ENCODE measurements around the gene NRXN3.

NRXN3 gene

DNA sequence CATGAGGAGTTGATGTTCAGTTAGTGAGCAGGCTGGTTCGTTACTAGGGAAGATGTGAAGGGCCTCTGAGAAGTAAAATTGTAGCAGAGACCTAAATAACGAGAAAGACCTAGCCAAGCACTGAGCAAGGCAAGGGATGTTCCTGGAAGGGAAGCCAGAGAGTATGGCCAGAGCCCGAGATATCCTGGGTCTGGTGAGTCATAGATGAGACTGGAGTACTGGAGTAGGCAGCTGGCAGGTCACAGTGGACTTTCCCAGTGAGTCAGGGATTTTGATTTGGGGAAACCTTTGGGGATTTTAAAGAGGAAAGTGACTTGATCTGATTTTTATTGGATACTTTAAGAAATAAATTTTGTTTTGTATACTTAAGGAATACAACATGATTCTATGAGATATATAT is 1672.1 kb downstream of the NRXN3 start:
- Histone ChIP-seq H3K36me3 (peaks cover 0 to 5% (median 0%) of the 10 kb centered on the region in 11 experiments; a peak in 2 of 22 replicates), H3K9ac (no peak overlapping the region), H3K4me1 (peaks cover 0 to 48% (median 32%) of the 10 kb centered on the region in 10 experiments; a peak in 15 of 20 replicates), H3K27ac (no peak overlapping the region), H3K9me3 (replicated peaks in 1 of 11) (peaks cover 0 to 57% (median 39%) of the 10 kb centered on the region in 11 experiments; a peak in 16 of 22 replicates), H3K4me2 (peak overlapping the region in 4 of 11 experiments; percentile 15 to 67 (median 38); a peak in 3 of 22 replicates), H4K20me1 (no peaks in the 10 kb centered on the region), H3K4me3 (no peak overlapping the region), H3K27me3 (no peaks in the 10 kb centered on the region)
- TF ChIP-seq Cebpa-rat (IDR thresholded peaks at IDR 0.05): no peak

DNA sequence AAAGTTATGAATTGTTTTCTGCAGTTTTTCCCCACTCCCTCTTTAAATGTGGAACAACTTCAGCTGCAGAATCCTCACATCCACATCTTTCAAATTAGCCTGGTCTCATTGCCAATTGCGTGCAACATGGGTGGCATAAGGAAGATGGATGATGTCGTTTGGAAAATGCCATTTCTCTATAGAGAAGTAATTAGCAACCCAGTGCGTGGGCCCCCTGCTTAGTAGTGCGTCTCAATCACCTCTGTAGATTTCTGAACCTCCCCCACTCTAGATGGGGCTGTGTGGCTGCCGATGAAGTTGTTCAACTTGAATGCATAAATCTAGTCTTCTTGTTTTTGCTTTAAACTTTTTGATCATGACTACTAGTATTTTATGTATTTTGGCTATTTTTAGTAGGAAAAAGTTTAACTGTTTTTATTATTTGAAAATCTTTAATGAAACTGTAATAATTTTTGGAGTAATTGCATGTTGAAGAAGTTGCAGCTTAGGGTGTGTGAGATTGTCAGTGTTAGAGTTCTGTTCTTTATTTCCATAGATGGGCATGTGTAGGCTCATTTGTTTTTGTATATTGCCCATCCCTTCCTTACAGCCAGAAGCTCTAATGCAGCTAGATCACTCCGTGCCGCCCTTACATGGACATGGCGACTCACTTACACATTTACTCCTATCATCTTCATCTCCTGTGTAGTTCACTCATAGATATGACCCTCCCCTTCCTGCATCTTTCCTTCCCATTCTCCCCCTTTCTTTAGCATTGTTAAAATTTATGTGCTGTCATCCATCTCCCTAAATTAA is 1683.0 kb downstream of the NRXN3 start:
- Histone ChIP-seq H3K4me3 (no peak overlapping the region), H3K27ac (no peak overlapping the region), H3K9me3 (replicated peaks in 1 of 11) (peaks cover 0 to 24% (median 7%) of the 10 kb centered on the region in 11 experiments; a peak in 9 of 22 replicates), H3K27me3 (no peaks in the 10 kb centered on the region), H4K20me1 (no peaks in the 10 kb centered on the region), H3K36me3 (no peaks in the 10 kb centered on the region), H3K9ac (no peak overlapping the region), H3K4me2 (no peak overlapping the region), H3K4me1 (no peaks in the 10 kb centered on the region)
- no peak for TF ChIP-seq Cebpa-rat (IDR thresholded peaks at IDR 0.05)

GRCh38 chr14:79855789-79856188 is 1685.6 kb downstream of the NRXN3 start:
- Histone ChIP-seq H3K4me3 (no peak overlapping the region), H3K4me2 (no peak overlapping the region), H3K9me3 (replicated peaks in 1 of 11) (peaks cover 0 to 9% (median 0%) of the 10 kb centered on the region in 11 experiments; a peak in 4 of 22 replicates), H3K27ac (no peak overlapping the region), H3K4me1 (no peaks in the 10 kb centered on the region), H3K27me3 (no peaks in the 10 kb centered on the region), H3K9ac (no peak overlapping the region), H3K36me3 (no peaks in the 10 kb centered on the region), H4K20me1 (no peaks in the 10 kb centered on the region)
- TF ChIP-seq Cebpa-rat (IDR thresholded peaks at IDR 0.05): no peak

DNA sequence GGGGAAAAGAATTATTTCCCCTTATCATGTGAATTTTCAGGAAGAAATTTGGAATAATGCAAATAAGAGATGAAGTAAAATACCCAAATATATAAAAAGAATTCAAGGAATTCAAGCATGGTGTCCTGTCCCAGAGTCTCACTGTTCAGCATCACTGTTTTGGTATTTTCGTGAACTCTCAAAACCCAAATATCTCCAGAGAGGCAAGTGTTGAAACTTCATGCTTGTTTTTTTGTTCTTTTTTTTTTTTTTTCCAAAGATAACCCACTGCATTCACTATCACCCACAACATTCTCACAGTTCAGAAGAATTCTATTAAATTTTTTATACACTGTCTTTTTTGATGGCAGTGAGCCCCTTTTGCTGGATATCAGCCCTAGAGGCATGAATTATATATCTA is 1686.2 kb downstream of the NRXN3 start:
- no peak for TF ChIP-seq Cebpa-rat (IDR thresholded peaks at IDR 0.05)
- H3K27me3 ChIP-seq: no peaks in the 10 kb centered on the region
- H3K4me2 ChIP-seq: no peak overlapping the region
- H3K36me3 ChIP-seq: no peaks in the 10 kb centered on the region
- no peak overlapping the region for H3K9ac ChIP-seq
- no peak overlapping the region for H3K4me3 ChIP-seq
- H3K4me1 ChIP-seq: no peaks in the 10 kb centered on the region
- H3K27ac ChIP-seq: no peak overlapping the region
- H3K9me3 ChIP-seq (replicated peaks in 1 of 11): peaks cover under 1 to 13% (median 5%) of the 10 kb centered on the region in 11 experiments; a peak in 18 of 22 replicates
- H4K20me1 ChIP-seq: no peaks in the 10 kb centered on the region

DNA sequence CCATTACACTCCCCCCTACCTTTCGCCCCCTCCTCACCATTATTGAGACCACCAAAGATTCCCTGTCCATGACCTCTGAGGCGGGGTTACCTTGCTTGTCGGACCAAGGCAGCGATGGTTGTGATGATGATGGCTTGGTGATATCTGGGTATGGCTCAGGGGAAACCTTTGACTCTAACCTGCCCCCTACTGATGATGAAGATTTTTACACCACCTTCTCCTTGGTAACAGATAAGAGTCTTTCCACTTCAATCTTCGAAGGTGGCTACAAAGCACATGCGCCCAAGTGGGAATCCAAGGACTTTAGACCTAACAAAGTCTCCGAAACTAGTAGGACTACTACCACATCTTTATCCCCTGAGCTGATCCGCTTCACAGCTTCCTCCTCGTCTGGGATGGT is 1690.9 kb downstream of the NRXN3 start:
- no peaks in the 10 kb centered on the region for H3K36me3 ChIP-seq
- no peaks in the 10 kb centered on the region for H3K27me3 ChIP-seq
- 0 out of 20 replicates have a peak, but pooled peaks cover 0 to 4% (median 0%) of the 10 kb centered on the region in 10 experiments for H3K4me1 ChIP-seq
- TF ChIP-seq Cebpa-rat (IDR thresholded peaks at IDR 0.05): no peak
- no peak overlapping the region for H3K4me3 ChIP-seq
- no peak overlapping the region for H3K4me2 ChIP-seq
- peaks cover 8 to 36% (median 23%) of the 10 kb centered on the region in 11 experiments; a peak in 21 of 22 replicates for H3K9me3 ChIP-seq (replicated peaks in 1 of 11)
- no peak overlapping the region for H3K27ac ChIP-seq
- no peaks in the 10 kb centered on the region for H4K20me1 ChIP-seq
- H3K9ac ChIP-seq: no peak overlapping the region

- H3K36me3 ChIP-seq: no peaks in the 10 kb centered on the region
- H3K4me2 ChIP-seq: no peak overlapping the region
- peaks cover 8 to 36% (median 23%) of the 10 kb centered on the region in 11 experiments; a peak in 21 of 22 replicates for H3K9me3 ChIP-seq (replicated peaks in 1 of 11)
- H3K27me3 ChIP-seq: no peaks in the 10 kb centered on the region
- H3K4me1 ChIP-seq: peaks cover 0 to 7% (median 3%) of the 10 kb centered on the region in 10 experiments; a peak in 11 of 20 replicates
- H4K20me1 ChIP-seq: no peaks in the 10 kb centered on the region
- H3K4me3 ChIP-seq: no peak overlapping the region
- no peak for TF ChIP-seq Cebpa-rat (IDR thresholded peaks at IDR 0.05)
- H3K9ac ChIP-seq: no peak overlapping the region
- H3K27ac ChIP-seq: no peak overlapping the region
Observed at GRCh38 chr14:79862045-79862444, 1691.9 kb downstream of the NRXN3 start.

DNA sequence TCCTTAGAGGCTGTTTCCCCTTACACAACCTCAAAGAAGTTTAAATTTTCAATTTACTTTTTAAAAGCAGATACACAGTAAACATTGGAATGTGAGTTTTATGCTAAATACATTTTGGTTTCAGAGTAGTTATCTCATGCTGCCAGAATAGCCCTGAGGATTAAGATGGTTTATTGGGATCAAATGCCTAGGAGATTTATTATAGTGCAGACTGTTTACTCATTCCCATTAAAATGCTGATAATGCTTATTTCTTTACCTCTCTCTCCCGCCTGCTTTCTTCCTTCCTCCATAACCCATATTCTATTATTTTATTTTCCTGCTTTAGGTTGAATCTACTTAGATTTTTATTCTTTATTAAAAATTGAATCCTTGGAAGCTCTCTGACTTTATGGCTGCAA is 1701.0 kb downstream of the NRXN3 start:
- no peak overlapping the region for H3K4me3 ChIP-seq
- no peak for TF ChIP-seq Cebpa-rat (IDR thresholded peaks at IDR 0.05)
- H3K9ac ChIP-seq: no peak overlapping the region
- H3K27ac ChIP-seq: no peak overlapping the region
- no peak overlapping the region for H3K4me2 ChIP-seq
- H4K20me1 ChIP-seq: no peaks in the 10 kb centered on the region
- peaks cover 0 to 22% (median 14%) of the 10 kb centered on the region in 10 experiments; a peak in 15 of 20 replicates for H3K4me1 ChIP-seq
- H3K9me3 ChIP-seq (replicated peaks in 1 of 11): peaks cover 0 to 5% (median 0%) of the 10 kb centered on the region in 11 experiments; a peak in 5 of 22 replicates
- H3K27me3 ChIP-seq: no peaks in the 10 kb centered on the region
- H3K36me3 ChIP-seq: no peaks in the 10 kb centered on the region

DNA sequence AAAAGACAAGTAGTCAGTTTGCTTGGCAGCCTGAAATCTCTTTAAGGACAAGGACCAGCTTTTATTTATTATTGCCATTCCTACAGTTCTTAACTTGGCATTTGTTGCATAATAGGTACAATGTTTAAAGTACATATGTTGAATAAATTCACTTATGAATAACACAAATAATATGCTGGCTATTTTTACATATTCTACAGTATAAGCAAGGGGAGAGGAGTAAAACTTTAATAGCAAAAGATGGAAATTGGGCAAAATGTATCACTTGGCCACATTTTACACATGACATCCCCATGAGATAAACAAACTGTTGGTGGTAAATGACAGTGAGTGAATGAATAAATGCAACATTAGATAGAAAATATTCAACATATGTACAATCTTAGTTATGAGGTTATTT is 1708.1 kb downstream of the NRXN3 start:
- Histone ChIP-seq H3K27me3 (no peaks in the 10 kb centered on the region), H3K4me3 (no peak overlapping the region), H3K9ac (no peak overlapping the region), H3K4me2 (no peak overlapping the region), H3K4me1 (peaks cover 0 to 1% (median 0%) of the 10 kb centered on the region in 10 experiments; a peak in 1 of 20 replicates), H4K20me1 (no peaks in the 10 kb centered on the region), H3K9me3 (replicated peaks in 1 of 11) (peaks cover 0 to 5% (median 0%) of the 10 kb centered on the region in 11 experiments; a peak in 3 of 22 replicates), H3K27ac (no peak overlapping the region), H3K36me3 (no peaks in the 10 kb centered on the region)
- TF ChIP-seq Cebpa-rat (IDR thresholded peaks at IDR 0.05): no peak

- no peak overlapping the region for H3K27ac ChIP-seq
- H3K27me3 ChIP-seq: no peaks in the 10 kb centered on the region
- no peaks in the 10 kb centered on the region for H3K36me3 ChIP-seq
- no peaks in the 10 kb centered on the region for H3K4me1 ChIP-seq
- peaks cover 0 to 5% (median 0%) of the 10 kb centered on the region in 11 experiments; a peak in 3 of 22 replicates for H3K9me3 ChIP-seq (replicated peaks in 1 of 11)
- H3K9ac ChIP-seq: no peak overlapping the region
- no peak overlapping the region for H3K4me2 ChIP-seq
- no peaks in the 10 kb centered on the region for H4K20me1 ChIP-seq
- no peak overlapping the region for H3K4me3 ChIP-seq
- TF ChIP-seq Cebpa-rat (IDR thresholded peaks at IDR 0.05): no peak
Observed at GRCh38 chr14:79878785-79879184, 1708.6 kb downstream of the NRXN3 start.

Measured in BLaER1 treated with 17β-estradiol and CSF1 and Interleukin-3, amounts not matched to agents 10 nM and 100 nM (cell line).